Measurements from ENCODE around the gene ZNF177. TPM values are rescaled to one million over a fixed set of nuclear protein-coding genes. Genes with fewer than 3 reads are reported as not detected.
"Not testable (repeated sequence)": the region's sequence is repeated elsewhere in the genome, so short reads cannot be mapped to it uniquely, and the experiment has no call there.

Gene ZNF177
- total RNA-seq = 1 to 10 TPM in 1 of 4 donors, under 1 TPM in 2, not detected in 1; 0.26 to 3.1 (median 0.44) TPM

DNA sequence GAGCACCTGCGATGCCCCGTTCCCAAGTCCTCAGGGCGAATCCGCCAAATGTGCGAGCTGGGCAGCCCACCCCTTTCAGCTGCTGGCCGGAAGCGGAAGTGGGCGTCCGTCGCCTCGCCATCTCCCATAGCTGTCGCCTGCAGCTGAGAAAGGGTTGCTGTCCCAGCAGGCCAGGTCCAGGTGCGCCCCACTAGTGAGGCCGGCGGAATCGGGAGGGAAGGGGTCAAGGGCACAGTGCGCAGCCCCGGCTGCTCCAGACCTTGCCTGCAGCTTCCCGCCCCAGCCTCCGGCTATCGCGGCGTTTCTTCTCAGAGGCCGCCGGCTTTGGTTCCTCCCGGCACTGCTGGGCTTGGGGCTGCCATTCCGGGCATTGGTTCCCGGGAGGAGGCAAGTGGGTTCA, at the start of gene ZNF177:
ZNF177 (plus strand) TSS at position 109 of the 400 bp plus-strand sequence. CDS start 15,299 bp downstream, outside the sequence.
- peaks cover 0 to 18% (median 0%) of the 10 kb centered on the region in 3 donors for H3K36me3 ChIP-seq
- 5 to 20% methylated on average over 2 to 22 of the region's 28 CpGs for WGBS, 2 donors
- peak within 1 kb of the TSS in 1 of 4 donors; percentile 27 for H3K4me3 ChIP-seq
- peaks cover 0 to 94% (median 68%) of the 10 kb centered on the region in 3 donors for H3K9me3 ChIP-seq
- no peaks in the 10 kb centered on the region for H3K27me3 ChIP-seq
- intact Hi-C loops (cut with DNase I) = no loop called here
- TF ChIP-seq POLR2A (IDR thresholded peaks at IDR 0.05) = no peak
- TF ChIP-seq, protein P1, sequence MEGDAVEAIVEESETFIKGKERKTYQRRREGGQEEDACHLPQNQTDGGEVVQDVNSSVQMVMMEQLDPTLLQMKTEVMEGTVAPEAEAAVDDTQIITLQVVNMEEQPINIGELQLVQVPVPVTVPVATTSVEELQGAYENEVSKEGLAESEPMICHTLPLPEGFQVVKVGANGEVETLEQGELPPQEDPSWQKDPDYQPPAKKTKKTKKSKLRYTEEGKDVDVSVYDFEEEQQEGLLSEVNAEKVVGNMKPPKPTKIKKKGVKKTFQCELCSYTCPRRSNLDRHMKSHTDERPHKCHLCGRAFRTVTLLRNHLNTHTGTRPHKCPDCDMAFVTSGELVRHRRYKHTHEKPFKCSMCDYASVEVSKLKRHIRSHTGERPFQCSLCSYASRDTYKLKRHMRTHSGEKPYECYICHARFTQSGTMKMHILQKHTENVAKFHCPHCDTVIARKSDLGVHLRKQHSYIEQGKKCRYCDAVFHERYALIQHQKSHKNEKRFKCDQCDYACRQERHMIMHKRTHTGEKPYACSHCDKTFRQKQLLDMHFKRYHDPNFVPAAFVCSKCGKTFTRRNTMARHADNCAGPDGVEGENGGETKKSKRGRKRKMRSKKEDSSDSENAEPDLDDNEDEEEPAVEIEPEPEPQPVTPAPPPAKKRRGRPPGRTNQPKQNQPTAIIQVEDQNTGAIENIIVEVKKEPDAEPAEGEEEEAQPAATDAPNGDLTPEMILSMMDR (IDR thresholded peaks at IDR 0.05) = no peak
- no peaks in the 10 kb centered on the region for H3K4me1 ChIP-seq
- no peak for DNase-seq
- no peak within 1 kb of the TSS for H3K27ac ChIP-seq

DNA sequence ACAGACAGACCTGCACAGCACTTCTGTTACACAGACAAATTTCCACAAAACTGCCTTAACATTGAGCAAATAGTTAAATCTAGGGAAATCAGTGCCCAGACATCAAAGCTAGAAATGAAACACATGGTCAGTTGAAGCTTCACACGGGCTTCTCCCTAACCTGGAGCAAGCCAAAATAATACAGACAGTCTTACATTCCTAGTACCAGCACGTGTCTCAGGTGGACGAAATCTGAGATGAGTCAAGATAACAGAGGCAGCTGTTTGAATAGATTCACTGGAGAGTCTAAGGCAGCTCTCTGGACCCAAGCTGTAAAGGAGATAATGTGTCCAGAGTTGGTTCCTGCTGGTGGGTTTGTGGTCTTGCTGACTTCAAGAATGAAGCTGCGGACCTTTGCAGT, 49.1 kb upstream of the ZNF177 start:
- no peak overlapping the region for H3K27ac ChIP-seq
- no peak overlapping the region for H3K4me3 ChIP-seq
- peaks cover 0 to 8% (median under 1%) of the 10 kb centered on the region in 3 donors for H3K4me1 ChIP-seq
- H3K9me3 ChIP-seq = peaks cover 0 to 20% (median 0%) of the 10 kb centered on the region in 3 donors
- 73 to 82% methylated on average over 3 to 4 of the region's 4 CpGs for WGBS, 2 donors
- no peaks in the 10 kb centered on the region for H3K36me3 ChIP-seq
- DNase-seq = no peak
- intact Hi-C loops (cut with DNase I) = loop anchor here (10.0 kb wide), 1 partner anchor 471 kb away; no protein-coding TSS in a partner anchor
- no peak for TF ChIP-seq POLR2A (IDR thresholded peaks at IDR 0.05)
- TF ChIP-seq, protein P1 (IDR thresholded peaks at IDR 0.05) = no peak
- H3K27me3 ChIP-seq = no peaks in the 10 kb centered on the region

DNA sequence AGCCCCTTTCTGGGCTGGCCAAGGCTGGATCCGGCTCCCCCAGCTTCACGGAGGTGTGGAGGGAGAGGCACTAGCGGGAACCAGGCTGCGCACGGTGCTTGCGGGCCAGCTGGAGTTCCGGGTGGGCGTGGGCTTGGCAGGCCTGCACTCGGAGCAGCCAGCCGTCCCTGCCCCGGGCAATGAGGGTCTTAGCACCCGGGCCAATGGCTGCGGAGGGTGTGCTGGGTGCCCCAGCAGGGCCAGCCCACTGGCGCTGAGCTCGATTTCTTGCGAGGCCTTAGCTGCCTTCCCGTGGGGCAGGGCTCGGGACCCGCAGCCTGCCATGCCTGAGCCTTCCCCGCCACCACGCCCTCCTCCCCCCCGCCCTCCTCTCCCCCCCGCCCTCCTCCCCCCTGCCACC, 41.5 kb upstream of the ZNF177 start:
- Histone ChIP-seq H3K36me3 (no peaks in the 10 kb centered on the region), H3K4me3 (no peak overlapping the region), H3K27me3 (no peaks in the 10 kb centered on the region), H3K4me1 (peaks cover 0 to 20% (median 8%) of the 10 kb centered on the region in 3 donors), H3K27ac (no peak overlapping the region), H3K9me3 (peaks cover 0 to 34% (median 2%) of the 10 kb centered on the region in 3 donors)
- DNase-seq = no peak
- WGBS, 2 donors = 91 to 98% methylated on average over 6 to 18 of the region's 23 CpGs
- TF ChIP-seq, protein P1 (IDR thresholded peaks at IDR 0.05) = no peak
- TF ChIP-seq POLR2A (IDR thresholded peaks at IDR 0.05) = no peak
- intact Hi-C loops (cut with DNase I) = no loop called here

DNA sequence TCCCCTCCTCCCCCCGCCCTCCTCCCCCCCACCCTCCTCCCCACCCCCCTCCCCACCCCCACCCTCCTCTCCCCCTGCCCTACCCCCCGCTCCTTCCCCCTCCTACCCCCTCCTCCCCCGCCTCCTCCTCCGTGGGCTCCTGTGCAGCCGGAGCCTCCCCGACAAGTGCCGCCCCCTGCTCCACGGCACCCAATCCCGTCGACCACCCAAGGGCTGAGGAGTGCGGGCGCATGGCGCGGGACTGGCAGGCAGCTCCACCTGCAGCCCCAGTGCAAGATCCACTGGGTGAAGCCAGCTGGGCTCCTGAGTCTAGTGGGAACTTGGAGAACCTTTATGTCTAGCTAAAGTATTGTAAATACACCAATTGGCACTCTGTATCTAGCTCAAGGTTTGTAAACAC, 41.1 kb upstream of the ZNF177 start:
- H3K27me3 ChIP-seq; intact Hi-C loops (cut with DNase I); H3K36me3 ChIP-seq; H3K27ac ChIP-seq; DNase-seq; H3K4me3 ChIP-seq: not testable (repeated sequence)
- Histone ChIP-seq H3K9me3 (peaks cover 0 to 38% (median 5%) of the 10 kb centered on the region in 3 donors), H3K4me1 (peaks cover 0 to 20% (median 8%) of the 10 kb centered on the region in 3 donors)
- no CpG with 5 or more reads among the region's 14 CpGs for WGBS, 2 donors

DNA sequence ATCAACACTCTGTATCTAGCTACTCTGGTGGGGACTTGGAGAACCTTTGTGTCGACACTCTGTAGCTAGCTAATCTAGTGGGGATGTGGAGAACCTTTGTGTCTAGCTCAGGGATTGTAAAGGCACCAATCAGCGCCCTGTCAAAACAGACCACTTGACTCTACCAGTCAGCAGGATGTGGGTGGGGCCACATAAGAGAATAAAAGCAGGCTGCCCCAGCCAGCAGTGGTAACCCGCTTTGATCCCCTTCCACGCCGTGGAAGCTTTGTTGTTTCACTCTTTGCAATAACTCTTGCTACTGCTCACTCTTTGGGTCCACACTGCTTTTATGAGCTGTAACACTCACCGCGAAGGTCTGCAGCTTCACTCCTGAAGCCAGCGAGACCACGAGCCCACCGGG, 40.6 kb upstream of the ZNF177 start:
- H3K4me3 ChIP-seq; H3K36me3 ChIP-seq; H3K27me3 ChIP-seq; intact Hi-C loops (cut with DNase I); DNase-seq; H3K27ac ChIP-seq: not testable (repeated sequence)
- Histone ChIP-seq H3K4me1 (peaks cover 0 to 20% (median 8%) of the 10 kb centered on the region in 3 donors), H3K9me3 (peaks cover 0 to 43% (median 8%) of the 10 kb centered on the region in 3 donors)
- WGBS, 2 donors = 90 to 96% methylated on average over 4 to 7 of the region's 10 CpGs

DNA sequence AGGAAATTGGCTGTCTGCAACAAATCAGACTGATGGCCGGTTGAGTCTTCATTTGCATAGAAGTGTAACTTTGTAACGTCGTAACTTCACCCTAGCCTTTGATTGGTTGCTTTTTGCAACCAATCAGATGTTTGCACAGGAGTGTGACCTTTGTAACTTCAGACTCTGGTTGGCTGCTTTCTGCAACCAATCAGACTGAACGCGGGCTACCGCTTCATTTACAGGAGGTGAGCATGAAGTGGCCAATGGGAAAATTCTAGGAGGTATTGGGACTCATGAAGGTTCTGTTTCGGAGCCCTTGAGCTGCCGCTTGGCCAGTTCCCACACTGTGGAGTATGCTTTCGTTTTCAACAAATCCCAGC, 39.3 kb upstream of the ZNF177 start:
- Histone ChIP-seq H3K36me3 (peaks cover 0 to 17% (median 0%) of the 10 kb centered on the region in 3 donors), H3K9me3 (peaks cover 0 to 53% (median 16%) of the 10 kb centered on the region in 3 donors), H3K27me3 (no peaks in the 10 kb centered on the region), H3K4me1 (peaks cover 0 to 20% (median 8%) of the 10 kb centered on the region in 3 donors), H3K27ac (peak overlapping the region; percentile 86 to 95 (median 92)), H3K4me3 (peak overlapping the region; percentile 72 to 89 (median 83))
- DNase-seq = no peak
- 3 to 10% methylated on average over 8 to 9 of the region's 9 CpGs for WGBS, 2 donors
- intact Hi-C loops (cut with DNase I) = no loop called here
- TF ChIP-seq POLR2A (IDR thresholded peaks at IDR 0.05) = no peak
- TF ChIP-seq, protein P1 (IDR thresholded peaks at IDR 0.05) = no peak

All from esophagus squamous epithelium (tissue), 5 donors.